Measurements from ENCODE around the gene ITM2A.

GRCh38 chrX:79412166-79412565 is 45.0 kb upstream of the ITM2A start:
- no peak for TF ChIP-seq CTCF (conservative IDR thresholded peaks at IDR 0.05)
- no peak for TF ChIP-seq ZFX (IDR thresholded peaks at IDR 0.05)

Data from C4-2B (cell line).